ENCODE results near the gene RPL13.

- TF ChIP-seq EP300 (IDR thresholded peaks at IDR 0.05; ENCODE audit: low read length): no peak
- no peak for TF ChIP-seq PKNOX1 (IDR thresholded peaks at IDR 0.05)
- TF ChIP-seq MYC (IDR thresholded peaks at IDR 0.05; ENCODE audit: low read depth, low read length): no peak
- TF ChIP-seq MYC (CRISPR knock-in tag; IDR thresholded peaks at IDR 0.05; ENCODE audit: borderline replicate concordance, low read depth): no peak
- no peak for TF ChIP-seq ZBTB34 (CRISPR knock-in tag; IDR thresholded peaks at IDR 0.05)
- TF ChIP-seq MLX (CRISPR knock-in tag; conservative IDR thresholded peaks at IDR 0.05): no peak
Measured at GRCh38 chr16:89605186-89605970, 44.9 kb downstream of the RPL13 start.
